ENCODE measurements around the gene ZNF689.

ZNF689 gene

GRCh38 chr16:30566531-30566930 lies 43.7 kb downstream of the ZNF689 start:
- H3K36me3 ChIP-seq (ENCODE audit: control insufficient read depth, insufficient read depth, low read length), result no peaks in the 10 kb centered on the region
- no peak overlapping the region for H3K4me3 ChIP-seq (ENCODE audit: insufficient read depth, low read depth, low read length, poor library complexity, severe bottlenecking)
- no peak for DNase-seq
- H3K9me3 ChIP-seq (ENCODE audit: control insufficient read depth, low read length), result no peaks in the 10 kb centered on the region
- no peak overlapping the region for H3K27ac ChIP-seq (ENCODE audit: insufficient read depth, low read length, poor library complexity, severe bottlenecking)
- H3K27me3 ChIP-seq (replicated peaks; ENCODE audit: control insufficient read depth, insufficient read depth, low read length, poor library complexity, severe bottlenecking), result no peaks in the 10 kb centered on the region
- H3K4me1 ChIP-seq (ENCODE audit: control insufficient read depth, insufficient read depth, low read length, poor library complexity, severe bottlenecking), result peaks cover 28% of the 10 kb centered on the region

DNA sequence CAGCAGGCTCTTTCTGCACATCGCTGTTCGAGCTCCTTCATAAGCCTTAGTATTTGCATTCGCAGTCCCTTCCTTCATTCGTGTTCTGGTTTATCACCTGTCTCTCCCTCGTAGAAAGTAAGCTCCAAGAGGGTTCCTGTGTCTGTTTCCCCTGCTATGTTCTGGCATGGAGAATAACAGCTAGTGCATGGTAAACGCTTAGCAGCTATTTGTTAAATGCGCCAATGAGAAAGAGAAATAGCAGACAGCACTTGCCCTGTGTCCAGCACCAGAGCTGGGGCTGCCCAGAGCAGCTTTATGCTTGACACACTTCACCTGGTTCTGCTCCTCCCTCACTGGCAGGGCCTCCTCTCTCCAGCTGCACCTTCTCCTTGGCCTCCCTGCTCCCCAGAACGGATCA lies 44.2 kb downstream of the ZNF689 start:
- H3K9me3 ChIP-seq (ENCODE audit: control insufficient read depth, low read length), result no peaks in the 10 kb centered on the region
- no peaks in the 10 kb centered on the region for H3K27me3 ChIP-seq (replicated peaks; ENCODE audit: control insufficient read depth, insufficient read depth, low read length, poor library complexity, severe bottlenecking)
- peaks cover 27% of the 10 kb centered on the region for H3K4me1 ChIP-seq (ENCODE audit: control insufficient read depth, insufficient read depth, low read length, poor library complexity, severe bottlenecking)
- no peak overlapping the region for H3K27ac ChIP-seq (ENCODE audit: insufficient read depth, low read length, poor library complexity, severe bottlenecking)
- no peak for DNase-seq
- H3K4me3 ChIP-seq (ENCODE audit: insufficient read depth, low read depth, low read length, poor library complexity, severe bottlenecking), result no peak overlapping the region
- no peaks in the 10 kb centered on the region for H3K36me3 ChIP-seq (ENCODE audit: control insufficient read depth, insufficient read depth, low read length)

GRCh38 chr16:30565526-30565925 lies 44.7 kb downstream of the ZNF689 start:
- Histone ChIP-seq H3K27me3 (replicated peaks; ENCODE audit: control insufficient read depth, insufficient read depth, low read length, poor library complexity, severe bottlenecking) (no peaks in the 10 kb centered on the region), H3K9me3 (ENCODE audit: control insufficient read depth, low read length) (no peaks in the 10 kb centered on the region), H3K4me3 (ENCODE audit: insufficient read depth, low read depth, low read length, poor library complexity, severe bottlenecking) (no peak overlapping the region), H3K36me3 (ENCODE audit: control insufficient read depth, insufficient read depth, low read length) (no peaks in the 10 kb centered on the region), H3K4me1 (ENCODE audit: control insufficient read depth, insufficient read depth, low read length, poor library complexity, severe bottlenecking) (peaks cover 23% of the 10 kb centered on the region), H3K27ac (ENCODE audit: insufficient read depth, low read length, poor library complexity, severe bottlenecking) (no peak overlapping the region)
- DNase-seq, result no peak

GRCh38 chr16:30562021-30562420 lies 48.2 kb downstream of the ZNF689 start:
- no peaks in the 10 kb centered on the region for H3K27me3 ChIP-seq (replicated peaks; ENCODE audit: control insufficient read depth, insufficient read depth, low read length, poor library complexity, severe bottlenecking)
- H3K27ac ChIP-seq (ENCODE audit: insufficient read depth, low read length, poor library complexity, severe bottlenecking), result no peak overlapping the region
- no peak for DNase-seq
- H3K4me1 ChIP-seq (ENCODE audit: control insufficient read depth, insufficient read depth, low read length, poor library complexity, severe bottlenecking), result peaks cover 10% of the 10 kb centered on the region
- H3K4me3 ChIP-seq (ENCODE audit: insufficient read depth, low read depth, low read length, poor library complexity, severe bottlenecking), result peak overlapping the region; percentile 47
- H3K9me3 ChIP-seq (ENCODE audit: control insufficient read depth, low read length), result no peaks in the 10 kb centered on the region
- no peaks in the 10 kb centered on the region for H3K36me3 ChIP-seq (ENCODE audit: control insufficient read depth, insufficient read depth, low read length)

DNA sequence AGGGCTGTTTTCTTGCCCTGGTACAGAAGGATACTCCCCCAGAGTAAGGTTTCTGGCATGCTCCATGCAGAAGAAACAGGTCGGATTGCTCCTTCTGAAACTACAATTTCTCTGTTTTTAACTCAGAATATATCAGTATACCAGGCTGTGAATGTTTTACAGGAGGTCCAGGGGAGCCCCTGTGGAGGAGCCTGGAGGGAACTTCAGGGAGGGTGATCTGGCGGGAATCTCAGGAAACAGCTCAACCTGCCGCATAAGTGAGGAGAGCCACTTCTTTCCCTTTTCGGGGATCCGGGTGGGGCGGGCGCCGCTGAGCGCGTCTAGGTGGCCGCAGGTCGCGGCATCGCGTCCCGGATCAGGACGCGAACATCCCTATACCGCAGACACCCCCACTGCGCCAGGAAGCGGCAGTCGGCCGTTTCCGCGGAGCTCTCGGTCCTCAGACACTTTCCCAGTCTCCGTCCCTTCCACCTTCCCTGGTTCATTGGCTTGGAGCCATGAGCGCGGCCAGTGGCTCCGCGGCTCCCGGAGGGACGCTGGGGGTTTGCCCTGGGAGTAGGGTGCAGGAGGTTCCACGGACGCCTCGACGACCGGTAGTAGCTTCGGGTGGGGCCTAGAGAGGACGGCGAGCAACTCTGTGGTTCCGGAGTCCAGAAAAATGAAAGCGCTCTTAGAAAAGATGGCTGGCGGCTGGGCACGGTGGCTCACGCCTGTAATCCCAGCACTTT lies 48.9 kb downstream of the ZNF689 start:
- peak overlapping the region; percentile 37 for H3K27ac ChIP-seq (ENCODE audit: insufficient read depth, low read length, poor library complexity, severe bottlenecking)
- H3K27me3 ChIP-seq (replicated peaks; ENCODE audit: control insufficient read depth, insufficient read depth, low read length, poor library complexity, severe bottlenecking), result no peaks in the 10 kb centered on the region
- DNase-seq, result peak in 1 of 3 donors; percentile 11
- peaks cover 7% of the 10 kb centered on the region for H3K4me1 ChIP-seq (ENCODE audit: control insufficient read depth, insufficient read depth, low read length, poor library complexity, severe bottlenecking)
- H3K9me3 ChIP-seq (ENCODE audit: control insufficient read depth, low read length), result no peaks in the 10 kb centered on the region
- H3K36me3 ChIP-seq (ENCODE audit: control insufficient read depth, insufficient read depth, low read length), result no peaks in the 10 kb centered on the region
- H3K4me3 ChIP-seq (ENCODE audit: insufficient read depth, low read depth, low read length, poor library complexity, severe bottlenecking), result peak overlapping the region; percentile 47

GRCh38 chr16:30559690-30560089 lies 50.5 kb downstream of the ZNF689 start:
- DNase-seq, result no peak
- Histone ChIP-seq H3K36me3 (ENCODE audit: control insufficient read depth, insufficient read depth, low read length) (peaks cover 15% of the 10 kb centered on the region), H3K4me3 (ENCODE audit: insufficient read depth, low read depth, low read length, poor library complexity, severe bottlenecking) (no peak overlapping the region), H3K9me3 (ENCODE audit: control insufficient read depth, low read length) (no peaks in the 10 kb centered on the region), H3K27me3 (replicated peaks; ENCODE audit: control insufficient read depth, insufficient read depth, low read length, poor library complexity, severe bottlenecking) (no peaks in the 10 kb centered on the region), H3K4me1 (ENCODE audit: control insufficient read depth, insufficient read depth, low read length, poor library complexity, severe bottlenecking) (peaks cover 7% of the 10 kb centered on the region), H3K27ac (ENCODE audit: insufficient read depth, low read length, poor library complexity, severe bottlenecking) (no peak overlapping the region)

GRCh38 chr16:30558789-30559377 lies 51.3 kb downstream of the ZNF689 start:
- Histone ChIP-seq H3K4me1 (ENCODE audit: control insufficient read depth, insufficient read depth, low read length, poor library complexity, severe bottlenecking) (peaks cover 7% of the 10 kb centered on the region), H3K9me3 (ENCODE audit: control insufficient read depth, low read length) (no peaks in the 10 kb centered on the region), H3K4me3 (ENCODE audit: insufficient read depth, low read depth, low read length, poor library complexity, severe bottlenecking) (no peak overlapping the region), H3K27me3 (replicated peaks; ENCODE audit: control insufficient read depth, insufficient read depth, low read length, poor library complexity, severe bottlenecking) (no peaks in the 10 kb centered on the region), H3K27ac (ENCODE audit: insufficient read depth, low read length, poor library complexity, severe bottlenecking) (peak overlapping the region; percentile 96), H3K36me3 (ENCODE audit: control insufficient read depth, insufficient read depth, low read length) (peaks cover 23% of the 10 kb centered on the region)
- DNase-seq, result no peak

- Histone ChIP-seq H3K4me3 (ENCODE audit: insufficient read depth, low read depth, low read length, poor library complexity, severe bottlenecking) (peak within 1 kb of the TSS; percentile 67), H3K27ac (ENCODE audit: insufficient read depth, low read length, poor library complexity, severe bottlenecking) (peak within 1 kb of the TSS; percentile 96), H3K4me1 (ENCODE audit: control insufficient read depth, insufficient read depth, low read length, poor library complexity, severe bottlenecking) (peaks cover 14% of the 10 kb centered on the region), H3K36me3 (ENCODE audit: control insufficient read depth, insufficient read depth, low read length) (peaks cover 24% of the 10 kb centered on the region), H3K9me3 (ENCODE audit: control insufficient read depth, low read length) (no peaks in the 10 kb centered on the region), H3K27me3 (replicated peaks; ENCODE audit: control insufficient read depth, insufficient read depth, low read length, poor library complexity, severe bottlenecking) (no peaks in the 10 kb centered on the region)
- DNase-seq, result peak; percentile 94 to 96 (median 96)
These were observed 52.0 kb downstream of the ZNF689 start, which contains the start of gene ZNF764 for GRCh38 chr16:30557957-30558788. TSS of gene ZNF764 (minus strand) at chr16:30558374. CDS start at chr16:30558182, 192 bp downstream.

- peak overlapping the region; percentile 96 for H3K27ac ChIP-seq (ENCODE audit: insufficient read depth, low read length, poor library complexity, severe bottlenecking)
- H3K4me1 ChIP-seq (ENCODE audit: control insufficient read depth, insufficient read depth, low read length, poor library complexity, severe bottlenecking), result peaks cover 19% of the 10 kb centered on the region
- H3K27me3 ChIP-seq (replicated peaks; ENCODE audit: control insufficient read depth, insufficient read depth, low read length, poor library complexity, severe bottlenecking), result no peaks in the 10 kb centered on the region
- H3K36me3 ChIP-seq (ENCODE audit: control insufficient read depth, insufficient read depth, low read length), result peaks cover 24% of the 10 kb centered on the region
- H3K4me3 ChIP-seq (ENCODE audit: insufficient read depth, low read depth, low read length, poor library complexity, severe bottlenecking), result peak overlapping the region; percentile 67
- no peak for DNase-seq
- no peaks in the 10 kb centered on the region for H3K9me3 ChIP-seq (ENCODE audit: control insufficient read depth, low read length)
These were observed 52.6 kb downstream of the ZNF689 start for GRCh38 chr16:30557707-30557956.

- Histone ChIP-seq H3K4me1 (ENCODE audit: control insufficient read depth, insufficient read depth, low read length, poor library complexity, severe bottlenecking) (peaks cover 25% of the 10 kb centered on the region), H3K27ac (ENCODE audit: insufficient read depth, low read length, poor library complexity, severe bottlenecking) (no peak overlapping the region), H3K4me3 (ENCODE audit: insufficient read depth, low read depth, low read length, poor library complexity, severe bottlenecking) (no peak overlapping the region), H3K27me3 (replicated peaks; ENCODE audit: control insufficient read depth, insufficient read depth, low read length, poor library complexity, severe bottlenecking) (no peaks in the 10 kb centered on the region), H3K36me3 (ENCODE audit: control insufficient read depth, insufficient read depth, low read length) (peaks cover 24% of the 10 kb centered on the region), H3K9me3 (ENCODE audit: control insufficient read depth, low read length) (no peaks in the 10 kb centered on the region)
- DNase-seq, result no peak
These were observed 54.1 kb downstream of the ZNF689 start for GRCh38 chr16:30556125-30556473.

All from effector memory CD4-positive, alpha-beta T cell (primary cell).